GM23338 (cell line): ENCODE data around the gene MPHOSPH6. TPM values are rescaled to one million over a fixed set of nuclear protein-coding genes. Genes with fewer than 3 reads are reported as not detected.

ENCODE experiments used
- ATAC-seq: fragments of 200-7000 bp; cut with Tn5 transposase; 3 replicates; pipeline ENCODE4 v1.9.1; 2020
- DNase-seq: peaks from one replicate; pipeline ENCODE4 v3.0.0-alpha.2; 2015; ENCODE audit warnings: low spot score
- H2AFZ ChIP-seq: fragments of 200-600 bp; sonication (generic); 2 replicates; pipeline ENCODE4 v1.8.0; 2016; ENCODE audit warnings: antibody characterized with exemption, mild to moderate bottlenecking, moderate library complexity
- H3F3A ChIP-seq: fragments of 200-600 bp; sonication (generic); replicated peaks from 2 replicates; pipeline ENCODE4 v1.8.0; 2017; ENCODE audit warnings: antibody characterized with exemption, mixed run types, low read depth
- H3K27ac ChIP-seq: fragments of 200-600 bp; sonication (generic); 2 replicates; pipeline ENCODE4 v1.6.1; 2016; ENCODE audit warnings: low read depth
- H3K27me3 ChIP-seq: fragments of 200-600 bp; sonication (generic); 2 replicates; pipeline ENCODE4 v1.8.0; 2016; ENCODE audit warnings: mild to moderate bottlenecking, mixed run types, moderate library complexity; ENCODE audit not compliant: insufficient read depth
- H3K36me3 ChIP-seq: fragments of 200-600 bp; sonication (generic); 2 replicates; pipeline ENCODE4 v1.8.0; 2016; ENCODE audit warnings: mild to moderate bottlenecking; ENCODE audit not compliant: insufficient read depth
- H3K4me1 ChIP-seq: fragments of 200-600 bp; sonication (generic); 2 replicates; pipeline ENCODE4 v1.8.0; 2016; ENCODE audit warnings: mild to moderate bottlenecking, moderate library complexity; ENCODE audit not compliant: insufficient read depth
- H3K4me2 ChIP-seq: fragments of 200-600 bp; sonication (generic); 2 replicates; pipeline ENCODE4 v1.7.1; 2017; ENCODE audit warnings: mixed run types
- H3K4me3 ChIP-seq: fragments of 200-600 bp; sonication (generic); 2 replicates; pipeline ENCODE4 v1.6.1; 2016; ENCODE audit warnings: mixed run types
- H3K79me2 ChIP-seq: fragments of 200-600 bp; sonication (generic); replicated peaks from 2 replicates; pipeline ENCODE4 v1.8.0; 2017; ENCODE audit warnings: mild to moderate bottlenecking; ENCODE audit not compliant: insufficient read depth
- H3K9me2 ChIP-seq: fragments of 200-600 bp; sonication (generic); 2 replicates; pipeline ENCODE4 v1.8.0; 2017; ENCODE audit not compliant: insufficient read depth
- H4K20me1 ChIP-seq: fragments of 200-600 bp; sonication (generic); replicated peaks from 2 replicates; pipeline ENCODE4 v1.8.0; 2017; ENCODE audit warnings: mild to moderate bottlenecking; ENCODE audit not compliant: insufficient read depth
- H3K27ac Mint-ChIP-seq: 2 replicates; pipeline ENCODE4 v1.8.0; 2020; ENCODE audit warnings: inconsistent platforms, mild to moderate bottlenecking, moderate library complexity, mixed read lengths
- H3K27me3 Mint-ChIP-seq: 3 replicates; pipeline ENCODE4 v1.8.0; 2022; ENCODE audit warnings: low read depth, mild to moderate bottlenecking, moderate library complexity, mixed read lengths, inconsistent platforms; ENCODE audit not compliant: insufficient read depth, poor library complexity
- H3K36me3 Mint-ChIP-seq: 3 replicates; pipeline ENCODE4 v1.8.0; 2021; ENCODE audit warnings: low read depth, mild to moderate bottlenecking, inconsistent platforms, moderate library complexity, mixed read lengths
- H3K4me1 Mint-ChIP-seq: 3 replicates; pipeline ENCODE4 v1.8.0; 2020; ENCODE audit warnings: mild to moderate bottlenecking, inconsistent platforms, mixed read lengths
- H3K4me3 Mint-ChIP-seq: 3 replicates; pipeline ENCODE4 v1.8.0; 2021; ENCODE audit warnings: moderate library complexity, mild to moderate bottlenecking, inconsistent platforms, mixed read lengths
- H3K9me3 Mint-ChIP-seq: 3 replicates; pipeline ENCODE4 v1.8.0; 2020; ENCODE audit warnings: moderate library complexity, mild to moderate bottlenecking, inconsistent platforms, mixed read lengths
- EZH2phosphoT487 ChIP-seq: fragments of 200-600 bp; sonication (generic); IDR thresholded peaks from one replicate; pipeline ENCODE4 v1.8.1; 2018; ENCODE audit warnings: antibody characterized with exemption; ENCODE audit not compliant: unreplicated experiment
- STAT1 ChIP-seq: IDR thresholded peaks from one replicate; pipeline ENCODE4 v1.6.1; 2016; ENCODE audit warnings: antibody characterized with exemption; ENCODE audit not compliant: unreplicated experiment
- polyA plus RNA-seq: library from polyadenylated mRNA; unstranded; fragments of >200 nt; fragmentation: Nextera tagmentation; extraction: Ambion mirVana; gene quantifications from 2 replicates; pipeline ENCODE4 v1.2.1, GENCODE V29; 2016
- total RNA-seq: library from RNA; depleted of rRNA; stranded (reverse); fragments of >200 nt; shearing (Covaris generic); gene quantifications from 2 replicates; pipeline ENCODE4 v1.2.3, GENCODE V29; 2014
- TF ChIP-seq, protein P1 (sequence below): IDR thresholded peaks from 2 replicates; pipeline ENCODE4 v1.6.1; 2016; ENCODE audit warnings: antibody characterized with exemption
- TF ChIP-seq, protein P2 (sequence below): IDR thresholded peaks from one replicate; pipeline ENCODE4 v1.6.1; 2018; ENCODE audit warnings: antibody characterized with exemption; ENCODE audit not compliant: unreplicated experiment
- TF ChIP-seq, protein P3 (sequence below), 2 experiments: fragments of 200-600 bp in 1 of 2; sonication (generic) in 1 of 2; conservative IDR thresholded peaks; 2 replicates each; pipeline versions ENCODE4 v1.5.1 to v1.6.1; 2016 to 2017; ENCODE audit warnings: antibody characterized with exemption in 2 of 2, low read depth in 2 of 2, mild to moderate bottlenecking in 2 of 2, moderate library complexity in 1 of 2

The MPHOSPH6 gene
- total and polyA plus RNA-seq, 2 experiments from 2014 or later = 40.8 to 94.7 TPM

DNA sequence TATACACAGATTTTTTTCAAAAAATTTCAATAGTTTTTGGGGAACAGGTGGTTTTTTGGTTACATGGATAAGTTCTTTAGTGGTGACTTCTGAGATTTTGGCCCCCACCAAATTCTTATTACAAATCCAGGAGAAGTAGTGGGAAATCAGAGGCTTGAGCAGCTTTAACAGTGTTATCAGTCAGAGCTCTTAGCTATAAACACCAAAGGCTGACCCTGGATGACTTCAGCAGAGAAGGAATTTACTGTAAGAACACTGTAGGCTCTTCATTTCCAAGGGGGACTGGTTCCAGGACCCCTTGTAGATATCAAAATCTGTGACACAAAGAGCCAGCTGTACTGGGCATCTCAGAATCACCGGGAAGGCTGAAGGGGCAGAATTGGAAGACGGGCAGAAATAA lies 17.8 kb downstream of the MPHOSPH6 start:
- no peaks in the 10 kb centered on the region for H3F3A ChIP-seq
- peaks cover 11% of the 10 kb centered on the region for H3K4me1 ChIP-seq
- H3K79me2 ChIP-seq = peaks cover 54% of the 10 kb centered on the region
- peaks cover 3% of the 10 kb centered on the region; the same call in 1 of the 2 replicates for H4K20me1 ChIP-seq
- peak overlapping the region; percentile 60 for H3K27ac Mint-ChIP-seq
- H3K27ac ChIP-seq = no peak overlapping the region
- H3K9me2 ChIP-seq = no peaks in the 10 kb centered on the region
- H3K4me2 ChIP-seq = no peak overlapping the region
- H3K27me3 ChIP-seq = no peaks in the 10 kb centered on the region
- peaks cover 13% of the 10 kb centered on the region; the same call in 1 of the 2 replicates for H3K36me3 ChIP-seq
- no peak overlapping the region for H3K4me3 ChIP-seq
- H3K27me3 Mint-ChIP-seq = no peaks in the 10 kb centered on the region
- H3K36me3 Mint-ChIP-seq = peaks cover 64% of the 10 kb centered on the region
- DNase-seq = no peak
- no peak for TF ChIP-seq EZH2phosphoT487
- TF ChIP-seq STAT1 = no peak
- TF ChIP-seq, protein P1, sequence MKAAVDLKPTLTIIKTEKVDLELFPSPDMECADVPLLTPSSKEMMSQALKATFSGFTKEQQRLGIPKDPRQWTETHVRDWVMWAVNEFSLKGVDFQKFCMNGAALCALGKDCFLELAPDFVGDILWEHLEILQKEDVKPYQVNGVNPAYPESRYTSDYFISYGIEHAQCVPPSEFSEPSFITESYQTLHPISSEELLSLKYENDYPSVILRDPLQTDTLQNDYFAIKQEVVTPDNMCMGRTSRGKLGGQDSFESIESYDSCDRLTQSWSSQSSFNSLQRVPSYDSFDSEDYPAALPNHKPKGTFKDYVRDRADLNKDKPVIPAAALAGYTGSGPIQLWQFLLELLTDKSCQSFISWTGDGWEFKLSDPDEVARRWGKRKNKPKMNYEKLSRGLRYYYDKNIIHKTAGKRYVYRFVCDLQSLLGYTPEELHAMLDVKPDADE = no peak
- TF ChIP-seq, protein P2, sequence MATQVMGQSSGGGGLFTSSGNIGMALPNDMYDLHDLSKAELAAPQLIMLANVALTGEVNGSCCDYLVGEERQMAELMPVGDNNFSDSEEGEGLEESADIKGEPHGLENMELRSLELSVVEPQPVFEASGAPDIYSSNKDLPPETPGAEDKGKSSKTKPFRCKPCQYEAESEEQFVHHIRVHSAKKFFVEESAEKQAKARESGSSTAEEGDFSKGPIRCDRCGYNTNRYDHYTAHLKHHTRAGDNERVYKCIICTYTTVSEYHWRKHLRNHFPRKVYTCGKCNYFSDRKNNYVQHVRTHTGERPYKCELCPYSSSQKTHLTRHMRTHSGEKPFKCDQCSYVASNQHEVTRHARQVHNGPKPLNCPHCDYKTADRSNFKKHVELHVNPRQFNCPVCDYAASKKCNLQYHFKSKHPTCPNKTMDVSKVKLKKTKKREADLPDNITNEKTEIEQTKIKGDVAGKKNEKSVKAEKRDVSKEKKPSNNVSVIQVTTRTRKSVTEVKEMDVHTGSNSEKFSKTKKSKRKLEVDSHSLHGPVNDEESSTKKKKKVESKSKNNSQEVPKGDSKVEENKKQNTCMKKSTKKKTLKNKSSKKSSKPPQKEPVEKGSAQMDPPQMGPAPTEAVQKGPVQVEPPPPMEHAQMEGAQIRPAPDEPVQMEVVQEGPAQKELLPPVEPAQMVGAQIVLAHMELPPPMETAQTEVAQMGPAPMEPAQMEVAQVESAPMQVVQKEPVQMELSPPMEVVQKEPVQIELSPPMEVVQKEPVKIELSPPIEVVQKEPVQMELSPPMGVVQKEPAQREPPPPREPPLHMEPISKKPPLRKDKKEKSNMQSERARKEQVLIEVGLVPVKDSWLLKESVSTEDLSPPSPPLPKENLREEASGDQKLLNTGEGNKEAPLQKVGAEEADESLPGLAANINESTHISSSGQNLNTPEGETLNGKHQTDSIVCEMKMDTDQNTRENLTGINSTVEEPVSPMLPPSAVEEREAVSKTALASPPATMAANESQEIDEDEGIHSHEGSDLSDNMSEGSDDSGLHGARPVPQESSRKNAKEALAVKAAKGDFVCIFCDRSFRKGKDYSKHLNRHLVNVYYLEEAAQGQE = no peak
- TF ChIP-seq, protein P3, sequence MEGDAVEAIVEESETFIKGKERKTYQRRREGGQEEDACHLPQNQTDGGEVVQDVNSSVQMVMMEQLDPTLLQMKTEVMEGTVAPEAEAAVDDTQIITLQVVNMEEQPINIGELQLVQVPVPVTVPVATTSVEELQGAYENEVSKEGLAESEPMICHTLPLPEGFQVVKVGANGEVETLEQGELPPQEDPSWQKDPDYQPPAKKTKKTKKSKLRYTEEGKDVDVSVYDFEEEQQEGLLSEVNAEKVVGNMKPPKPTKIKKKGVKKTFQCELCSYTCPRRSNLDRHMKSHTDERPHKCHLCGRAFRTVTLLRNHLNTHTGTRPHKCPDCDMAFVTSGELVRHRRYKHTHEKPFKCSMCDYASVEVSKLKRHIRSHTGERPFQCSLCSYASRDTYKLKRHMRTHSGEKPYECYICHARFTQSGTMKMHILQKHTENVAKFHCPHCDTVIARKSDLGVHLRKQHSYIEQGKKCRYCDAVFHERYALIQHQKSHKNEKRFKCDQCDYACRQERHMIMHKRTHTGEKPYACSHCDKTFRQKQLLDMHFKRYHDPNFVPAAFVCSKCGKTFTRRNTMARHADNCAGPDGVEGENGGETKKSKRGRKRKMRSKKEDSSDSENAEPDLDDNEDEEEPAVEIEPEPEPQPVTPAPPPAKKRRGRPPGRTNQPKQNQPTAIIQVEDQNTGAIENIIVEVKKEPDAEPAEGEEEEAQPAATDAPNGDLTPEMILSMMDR (conservative IDR thresholded peaks at IDR 0.05; ENCODE audit: low read depth in 2 of 2) = no peak
- no peak overlapping the region for H2AFZ ChIP-seq
- no peaks in the 10 kb centered on the region for H3K9me3 Mint-ChIP-seq
- H3K4me1 Mint-ChIP-seq = peaks cover 21% of the 10 kb centered on the region
- no peak overlapping the region for H3K4me3 Mint-ChIP-seq
- ATAC-seq = peak; percentile 45

DNA sequence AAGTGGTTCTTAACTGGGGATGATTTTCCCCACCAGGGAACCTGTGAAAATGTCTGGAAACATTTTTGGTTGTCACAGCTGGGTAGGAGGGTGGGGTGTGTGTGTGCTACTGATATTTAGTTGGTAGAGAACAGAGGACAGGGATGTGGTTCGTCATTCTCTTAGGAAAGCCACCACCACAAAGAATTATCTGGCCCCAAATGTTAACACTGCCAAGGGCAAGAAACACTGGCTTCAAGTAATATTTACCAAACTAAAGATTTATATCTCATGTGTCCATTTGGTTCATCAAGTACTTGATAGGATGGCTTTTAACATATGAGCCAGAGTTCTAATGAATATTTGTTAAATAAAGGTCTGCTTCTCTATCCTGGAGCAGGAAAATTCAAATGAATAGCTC lies 19.5 kb downstream of the MPHOSPH6 start:
- Histone ChIP-seq H3F3A (no peaks in the 10 kb centered on the region), H3K4me2 (no peak overlapping the region), H2AFZ (no peak overlapping the region), H3K27ac (no peak overlapping the region), H3K9me2 (no peaks in the 10 kb centered on the region), H4K20me1 (no peaks in the 10 kb centered on the region; the same call in none of the 2 replicates), H3K36me3 (peaks cover 14% of the 10 kb centered on the region), H3K79me2 (peaks cover 37% of the 10 kb centered on the region), H3K27me3 (no peaks in the 10 kb centered on the region), H3K4me1 (peaks cover 11% of the 10 kb centered on the region), H3K4me3 (no peak overlapping the region)
- ATAC-seq (no peak), DNase-seq (no peak)
- peaks cover 21% of the 10 kb centered on the region for H3K4me1 Mint-ChIP-seq
- no peaks in the 10 kb centered on the region; the same call in 2 of the 3 replicates for H3K9me3 Mint-ChIP-seq
- H3K27me3 Mint-ChIP-seq = no peaks in the 10 kb centered on the region
- H3K27ac Mint-ChIP-seq = no peak overlapping the region
- H3K4me3 Mint-ChIP-seq = no peak overlapping the region
- H3K36me3 Mint-ChIP-seq = peaks cover 73% of the 10 kb centered on the region
- TF ChIP-seq, protein P2 = no peak
- no peak for TF ChIP-seq STAT1
- TF ChIP-seq, protein P1 = no peak
- TF ChIP-seq, protein P3 (conservative IDR thresholded peaks at IDR 0.05; ENCODE audit: low read depth in 2 of 2) = no peak
- no peak for TF ChIP-seq EZH2phosphoT487
